Measurements from ENCODE around the gene NT5DC1.

The NT5DC1 gene

DNA sequence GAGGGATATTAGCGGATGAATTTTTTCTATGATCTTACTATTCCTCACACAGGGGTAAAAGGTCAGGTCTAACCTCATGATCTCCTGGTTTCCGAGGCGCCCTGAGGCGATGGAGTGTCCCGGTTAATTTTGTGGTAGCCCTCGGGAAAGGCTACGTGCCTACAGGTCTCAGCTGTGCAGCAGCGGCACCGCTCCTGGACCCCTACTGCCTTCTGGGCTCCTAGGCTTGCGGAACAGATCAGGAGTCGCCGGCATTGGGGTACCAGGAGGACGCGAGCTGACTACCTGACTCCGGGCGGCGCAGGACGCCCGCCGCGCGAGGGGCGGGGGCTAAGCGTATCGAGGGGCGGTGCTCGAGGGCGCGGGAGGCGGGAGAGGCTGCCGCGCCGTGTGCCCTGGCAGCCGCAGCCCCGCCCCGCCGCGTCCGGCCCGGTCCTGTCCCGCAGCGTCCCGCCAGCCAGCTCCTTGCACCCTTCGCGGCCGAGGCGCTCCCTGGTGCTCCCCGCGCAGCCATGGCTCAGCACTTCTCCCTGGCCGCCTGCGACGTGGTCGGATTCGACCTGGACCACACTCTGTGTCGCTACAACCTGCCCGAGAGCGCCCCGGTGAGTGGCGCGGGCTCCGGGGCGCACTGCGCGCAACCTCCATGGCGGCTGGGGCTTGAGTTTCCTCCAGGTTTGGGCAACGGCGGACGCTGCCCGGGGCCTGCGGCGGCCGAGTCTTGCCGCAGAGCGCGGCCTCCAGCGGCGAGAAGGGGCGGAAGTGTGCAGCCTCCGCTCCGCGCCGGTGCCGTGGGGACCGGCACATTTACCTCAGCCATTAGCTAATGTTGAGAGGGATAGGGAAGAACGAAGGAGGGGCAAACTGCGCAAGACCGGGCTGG, at the start of gene NT5DC1:
TSS of gene NT5DC1 (plus strand) at position 435 of the 883 bp plus-strand sequence. CDS start at position 513, 78 bp downstream.
- peak; percentile 70 to 81 for DNase-seq

DNA sequence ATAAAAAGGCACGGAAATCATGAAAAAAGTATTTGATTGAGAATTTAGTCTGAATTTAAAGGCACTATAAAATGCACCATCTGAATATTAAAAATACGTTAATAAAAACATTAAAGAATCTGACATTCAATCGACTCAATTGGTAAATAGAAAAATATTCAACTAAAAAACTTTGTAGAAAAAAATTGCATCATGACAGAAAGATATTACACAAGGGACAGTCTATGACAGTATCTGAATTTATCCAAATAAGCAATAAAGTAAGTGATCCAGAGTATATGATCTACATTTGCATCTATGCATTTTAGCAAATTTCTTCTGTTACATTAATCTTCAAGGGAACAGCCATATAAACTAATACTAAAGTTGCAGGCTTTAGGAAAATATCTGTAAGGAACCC, 49.4 kb upstream of the NT5DC1 start:
- DNase-seq = no peak

DNA sequence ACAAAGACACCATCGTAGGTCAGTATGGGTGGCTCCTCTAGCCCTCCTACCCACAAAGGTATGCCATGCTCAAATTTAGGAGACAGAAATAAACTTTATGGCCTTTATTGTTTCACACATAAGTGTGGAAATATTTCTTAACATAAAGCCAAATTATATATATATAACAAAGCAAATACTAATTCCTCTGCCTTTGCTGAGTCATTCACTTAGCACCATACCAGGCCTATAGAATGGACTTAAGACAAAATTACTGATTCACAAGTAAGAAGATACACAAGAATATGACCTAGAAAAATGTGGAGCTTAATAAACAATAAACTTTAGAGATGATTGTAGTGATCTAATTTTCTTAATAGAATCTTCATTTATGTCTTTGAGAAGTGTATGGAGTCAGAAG, 45.1 kb upstream of the NT5DC1 start:
- DNase-seq = no peak

DNA sequence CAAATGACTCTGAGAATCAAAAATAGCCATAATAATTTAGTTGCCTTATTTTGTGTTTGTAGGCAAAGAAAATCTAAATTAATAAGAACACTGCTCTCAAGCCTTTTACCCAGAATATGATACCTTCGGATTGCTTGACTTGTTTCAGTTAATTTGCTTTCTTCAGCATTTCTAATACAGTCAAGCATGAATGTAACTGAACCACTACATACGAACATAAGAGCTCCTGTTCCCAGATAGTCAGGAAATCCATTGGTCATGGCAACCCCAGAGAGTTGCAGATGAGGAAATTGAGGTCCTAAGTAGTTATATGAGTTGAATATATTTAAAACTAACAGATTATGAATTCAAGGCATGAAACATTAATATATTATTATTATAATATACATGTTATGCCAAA, 42.9 kb upstream of the NT5DC1 start:
- no peak for DNase-seq

DNA sequence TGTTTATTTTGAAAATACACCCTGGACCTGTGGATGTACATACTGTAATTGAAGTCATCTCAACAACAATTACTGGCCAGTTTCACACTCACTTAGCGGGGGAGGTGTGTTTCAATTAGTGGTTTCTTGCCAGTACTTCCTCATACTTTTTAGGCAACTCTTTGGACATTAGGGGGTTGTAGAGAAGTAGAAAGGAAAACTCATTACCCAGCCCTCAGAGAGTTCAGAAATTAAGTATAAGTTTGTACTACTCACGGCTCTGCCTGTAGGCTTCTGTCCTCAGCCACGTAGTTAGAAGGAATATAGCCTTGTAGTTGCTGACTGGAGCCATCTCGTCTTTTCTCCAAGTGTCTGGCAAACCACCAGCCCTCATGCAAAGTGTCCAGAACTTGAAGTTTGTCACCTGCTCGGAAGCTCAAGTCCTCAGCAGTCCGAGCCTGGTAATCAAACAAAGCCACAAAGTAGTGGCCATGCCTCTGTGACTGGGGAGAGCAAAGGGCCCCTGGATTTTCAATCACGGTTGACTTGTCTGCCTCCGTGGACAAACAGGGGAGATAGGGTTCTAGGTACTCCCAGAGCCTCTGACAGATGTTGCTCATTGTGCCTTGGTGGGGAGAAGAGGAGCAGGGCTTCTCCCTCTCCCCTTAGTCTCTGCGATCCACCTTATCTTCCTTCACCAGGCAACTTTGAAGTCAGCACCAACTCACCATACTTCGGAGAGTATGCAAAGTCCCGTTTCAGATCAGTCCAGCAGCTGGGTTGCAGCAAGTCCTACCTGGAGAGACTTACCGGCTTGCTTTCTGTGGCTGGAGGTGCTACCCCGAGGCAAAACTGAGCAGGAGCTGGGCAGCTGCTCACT, 40.7 kb upstream of the NT5DC1 start:
- DNase-seq = no peak

DNA sequence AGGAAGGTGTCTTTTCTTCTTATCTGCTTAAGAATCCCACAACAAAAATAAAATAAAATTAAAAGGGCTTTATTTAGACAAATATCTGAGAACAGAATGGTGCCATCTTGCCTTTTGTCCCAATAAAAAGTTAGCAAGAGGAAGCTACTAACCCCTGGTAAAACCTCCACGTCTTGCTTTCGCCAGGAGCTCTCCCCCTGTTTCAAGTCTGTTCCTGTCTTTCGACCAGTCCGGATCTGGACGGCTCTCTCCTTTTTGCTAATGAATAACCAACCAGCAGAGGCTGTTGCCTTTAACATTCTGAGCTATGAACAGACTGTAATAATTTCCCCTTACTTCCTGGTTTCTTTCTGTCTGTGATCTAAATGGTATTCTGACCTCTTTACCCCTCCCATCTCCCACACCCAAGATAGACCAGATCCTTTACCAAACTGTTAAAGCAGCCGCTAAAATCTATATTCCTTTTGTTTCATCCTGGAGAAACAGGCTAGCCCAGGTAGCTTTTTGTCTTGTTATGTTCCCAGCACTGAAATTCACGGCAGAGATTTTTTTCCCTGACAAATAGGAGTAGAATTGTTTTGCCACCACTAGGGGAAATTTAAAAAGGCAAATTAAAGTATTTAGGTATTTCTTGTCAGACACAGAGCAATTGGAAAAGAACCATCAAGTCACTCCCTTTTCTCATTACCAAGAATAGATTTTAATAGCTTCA, 39.9 kb upstream of the NT5DC1 start, which contains the start of gene FRK:
TSS of gene FRK (minus strand) at position 320 of the 712 bp plus-strand sequence. CDS start 580 bp downstream, outside the sequence.
- DNase-seq = no peak

DNA sequence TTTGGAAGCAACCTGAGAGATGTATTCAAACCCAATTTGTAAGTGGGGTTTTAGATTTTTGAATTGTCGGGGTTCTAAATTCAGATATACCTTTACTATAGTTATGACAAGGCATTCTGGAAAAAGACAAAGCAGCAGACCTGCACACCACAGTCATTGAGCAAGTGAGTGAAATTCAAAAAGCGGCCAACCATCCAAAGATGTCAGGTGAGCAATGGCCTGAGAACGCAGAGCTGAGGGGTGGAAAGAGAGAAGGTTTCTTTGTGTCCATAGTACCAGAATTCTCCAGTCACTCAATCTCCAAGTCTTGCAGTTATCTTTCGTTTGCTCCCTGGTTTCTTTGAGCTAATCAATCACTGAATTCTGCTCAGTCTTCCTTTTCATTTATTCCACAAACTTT, 38.2 kb upstream of the NT5DC1 start:
- DNase-seq = no peak

DNA sequence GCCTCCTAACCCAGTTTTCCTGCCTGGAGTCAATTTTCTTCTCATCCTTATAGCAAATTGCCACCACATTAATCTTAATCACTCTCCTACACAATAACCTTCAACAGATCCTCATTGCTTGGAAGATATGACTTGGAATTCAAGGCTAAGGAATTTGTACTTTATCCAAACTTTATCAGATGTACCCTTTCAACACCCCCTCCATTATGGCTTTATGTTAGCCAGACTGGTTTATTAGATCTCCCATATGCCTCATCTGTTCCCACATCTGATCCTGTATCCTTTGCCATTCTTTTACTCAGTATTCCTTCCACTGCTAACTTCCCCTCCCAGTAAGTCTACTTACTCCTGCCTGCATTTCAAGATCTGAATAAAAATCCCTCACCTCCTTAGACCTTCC, 36.0 kb upstream of the NT5DC1 start:
- DNase-seq = no peak

DNA sequence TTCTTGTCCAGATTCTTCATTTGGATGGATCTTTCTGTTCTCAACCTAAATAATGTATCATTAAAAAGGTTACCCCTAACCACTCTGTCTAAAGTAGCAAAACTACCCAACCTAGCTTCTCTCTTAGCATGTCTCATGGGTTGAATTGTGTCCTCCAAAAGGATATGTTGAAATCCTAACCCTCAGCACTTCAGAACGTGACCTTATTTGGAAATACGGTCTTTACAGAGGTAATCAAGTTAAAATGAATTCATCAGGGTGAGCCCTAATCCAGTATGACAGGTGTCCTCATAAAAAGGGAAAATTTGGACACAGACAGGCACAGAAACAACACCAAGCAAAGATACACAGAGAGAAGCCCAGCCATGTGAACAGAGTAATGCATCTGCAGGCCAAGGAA, 33.9 kb upstream of the NT5DC1 start:
- peak in 1 of 2 experiments; percentile 30 for DNase-seq

DNA sequence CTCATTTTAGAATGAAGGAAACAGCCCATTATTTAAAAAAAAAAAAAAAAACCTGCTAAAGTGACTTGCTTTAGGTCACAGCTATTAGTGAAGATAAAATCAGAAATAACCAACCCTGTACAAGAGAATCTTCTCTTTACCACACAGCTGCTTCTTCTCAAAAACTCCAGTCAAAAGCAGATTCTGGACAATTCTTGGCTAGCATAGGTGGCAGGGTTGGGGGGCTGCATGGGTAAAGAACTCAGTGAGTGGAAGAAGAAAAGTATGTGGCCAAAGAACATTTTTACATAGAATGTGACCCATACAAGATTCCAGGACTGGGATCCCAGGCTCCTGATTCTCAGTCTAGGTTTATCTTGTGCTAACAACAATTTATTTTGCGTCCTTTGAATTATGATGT, 30.6 kb upstream of the NT5DC1 start:
- DNase-seq = no peak

DNA sequence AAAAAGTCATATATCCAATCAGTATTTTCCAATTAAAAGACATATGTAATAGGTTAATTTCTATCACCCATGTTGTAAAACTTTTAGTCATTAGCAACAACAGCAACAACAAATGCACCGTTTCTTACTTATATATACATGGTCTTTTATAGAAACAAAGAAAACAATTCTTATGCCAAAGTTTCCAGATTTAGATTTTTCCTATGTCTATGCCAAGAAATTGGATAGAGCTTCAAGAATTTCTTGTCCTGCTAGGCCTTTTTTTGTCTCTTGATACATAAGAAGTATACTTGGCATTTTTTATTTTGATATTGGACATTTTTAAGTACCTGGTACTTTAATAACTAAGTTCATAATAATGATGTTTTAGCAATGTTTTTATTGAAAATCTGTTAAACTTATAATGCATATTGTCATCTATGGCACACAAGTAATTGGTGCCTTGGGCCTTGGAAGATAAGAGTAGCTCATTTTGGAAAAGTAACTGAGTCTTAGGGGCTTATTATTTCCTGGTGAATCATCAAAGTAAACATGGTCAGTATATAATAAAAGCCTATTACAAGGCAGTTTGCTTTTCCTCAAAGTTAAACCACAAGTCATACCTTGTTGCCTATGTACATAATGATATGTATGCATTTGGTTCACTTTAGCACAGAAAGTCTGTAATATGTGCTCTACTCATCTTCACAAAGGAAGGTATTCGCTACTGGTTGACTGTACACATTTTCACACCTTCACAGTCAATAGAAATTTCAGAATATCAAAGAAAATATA, 29.9 kb upstream of the NT5DC1 start:
- no peak for DNase-seq

DNA sequence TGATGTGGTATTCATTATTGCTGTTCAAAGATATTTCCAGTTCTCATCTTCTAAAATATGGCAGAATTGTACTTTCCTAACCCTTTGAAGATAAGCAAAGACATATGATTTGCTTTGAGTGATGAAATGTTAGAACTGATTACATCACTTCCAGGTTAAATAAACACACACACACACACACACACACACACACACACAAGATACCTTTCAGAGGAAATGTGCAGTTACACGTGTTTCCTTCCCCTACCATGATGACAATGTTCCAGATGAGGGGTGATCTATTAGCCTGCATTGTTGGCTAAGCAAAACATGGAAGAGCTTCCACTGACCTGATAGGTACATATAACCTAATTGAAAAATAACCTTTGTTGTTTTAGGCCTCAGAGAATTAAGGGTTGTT, 28.3 kb upstream of the NT5DC1 start:
- DNase-seq = no peak

DNA sequence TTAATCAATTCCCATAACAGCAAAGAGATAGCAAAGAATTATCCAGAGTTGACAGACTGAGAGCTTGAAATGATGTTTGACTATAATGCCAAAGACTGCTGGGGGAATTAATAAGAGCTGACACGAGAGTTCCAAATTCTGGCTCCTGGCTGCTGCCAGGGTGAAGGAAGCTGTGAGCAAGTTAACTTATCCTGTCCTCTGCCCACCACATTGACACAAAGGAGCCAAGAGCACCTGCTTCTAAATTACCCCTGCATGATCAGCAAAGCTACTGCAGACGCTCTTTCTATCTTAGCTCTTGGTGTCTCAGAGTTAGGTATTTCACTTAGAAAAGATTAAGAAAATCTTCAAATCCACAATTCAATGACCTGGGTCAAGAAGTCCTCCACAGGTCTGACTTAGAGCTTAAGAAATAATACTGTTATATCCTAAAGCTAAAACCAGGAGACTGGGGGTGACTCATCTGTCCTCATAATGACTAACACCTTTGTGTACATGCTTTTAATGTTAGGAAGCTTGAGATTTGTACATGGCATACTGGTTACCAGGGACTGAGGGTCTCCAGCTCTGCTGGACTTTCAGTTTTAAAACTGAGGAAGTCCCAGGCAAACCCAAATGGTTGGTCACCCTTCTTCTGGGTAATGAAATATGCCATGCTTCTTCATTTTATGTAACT, 26.8 kb upstream of the NT5DC1 start:
- DNase-seq = no peak

DNA sequence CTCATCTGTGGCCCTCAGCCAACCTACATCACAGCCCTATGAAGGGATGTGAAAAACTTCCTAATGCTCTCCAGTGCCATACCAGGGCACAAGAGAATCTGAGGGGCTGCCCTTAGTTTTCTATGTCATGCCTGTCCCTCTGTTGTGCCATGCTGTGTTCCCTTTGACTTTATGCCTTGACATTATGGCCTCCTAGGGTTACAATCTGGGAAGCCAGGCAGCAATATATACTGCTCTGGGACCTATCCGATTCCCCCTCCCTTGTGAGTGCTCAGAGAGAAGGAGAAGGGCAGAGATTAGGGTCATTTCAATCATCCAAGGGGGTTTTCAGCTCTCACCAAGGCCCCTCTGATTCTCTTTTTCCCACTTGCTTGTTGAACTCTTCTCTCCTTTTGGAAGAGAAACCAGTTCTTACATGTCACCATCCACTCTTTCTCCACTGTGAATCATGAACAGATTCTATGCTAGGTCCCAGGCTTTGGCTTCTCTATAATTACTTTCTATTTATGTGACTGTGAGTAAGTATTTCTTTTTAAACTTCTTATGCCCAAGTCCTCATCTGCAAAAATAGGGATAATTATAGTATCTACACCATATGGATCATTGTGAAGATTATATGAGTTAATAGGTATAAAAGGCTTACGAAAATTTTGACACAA, 25.8 kb upstream of the NT5DC1 start:
- DNase-seq = no peak

DNA sequence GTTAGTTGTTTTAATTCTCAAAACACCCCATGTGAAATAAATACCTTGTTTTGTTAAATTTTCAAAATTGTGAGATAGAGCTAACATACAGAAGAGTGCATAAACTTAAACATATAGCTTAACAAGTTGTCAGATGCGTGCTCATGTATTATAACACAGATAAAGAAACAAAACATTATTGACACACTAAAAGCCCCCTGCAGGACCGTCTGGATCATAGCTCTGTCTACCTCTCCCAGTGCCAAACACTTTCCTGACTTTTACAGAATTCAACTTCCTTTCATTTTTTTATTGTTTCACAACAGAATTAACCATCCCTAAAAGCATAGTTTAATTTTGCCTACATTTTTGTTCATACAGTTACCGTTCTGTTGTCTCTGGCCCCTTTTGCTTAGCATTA, 22.1 kb upstream of the NT5DC1 start:
- no peak for DNase-seq

DNA sequence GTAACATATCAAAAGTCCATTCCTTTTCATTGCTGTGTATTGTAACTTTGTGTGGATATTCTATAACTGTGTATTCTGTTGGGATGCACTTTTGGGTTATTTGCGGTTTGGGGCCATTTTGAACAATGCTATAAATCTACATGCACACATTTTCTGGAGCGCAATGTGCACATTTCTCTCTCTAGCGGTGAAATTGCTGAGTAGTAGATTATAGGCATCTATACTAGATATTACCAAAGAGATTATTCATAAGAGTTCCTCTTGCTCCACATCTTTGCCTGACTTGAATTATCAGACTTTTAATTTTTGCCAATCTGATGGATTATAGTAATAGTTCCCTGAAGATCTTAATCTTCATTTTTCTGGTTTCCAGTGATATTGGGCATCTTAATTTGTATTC, 21.7 kb upstream of the NT5DC1 start:
- no peak for DNase-seq

DNA sequence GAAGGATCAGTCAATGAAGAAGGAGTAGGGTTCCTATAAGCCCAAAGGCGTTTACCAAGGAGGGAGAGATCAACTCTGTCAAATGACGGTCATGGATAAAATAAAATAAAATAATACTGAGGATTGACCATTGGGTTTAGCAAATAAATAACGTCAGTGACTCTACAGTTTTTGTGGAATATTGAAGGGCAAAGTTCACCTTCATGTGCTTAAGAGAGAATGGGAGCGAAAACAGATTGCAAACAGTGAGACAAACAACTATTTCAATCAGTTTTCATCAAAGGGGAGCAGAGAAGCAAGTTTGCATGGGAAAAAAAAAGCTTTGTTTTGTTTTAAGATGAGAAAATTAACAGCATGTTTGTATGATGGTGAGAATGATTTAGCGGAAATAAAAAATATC, 17.6 kb upstream of the NT5DC1 start:
- no peak for DNase-seq

DNA sequence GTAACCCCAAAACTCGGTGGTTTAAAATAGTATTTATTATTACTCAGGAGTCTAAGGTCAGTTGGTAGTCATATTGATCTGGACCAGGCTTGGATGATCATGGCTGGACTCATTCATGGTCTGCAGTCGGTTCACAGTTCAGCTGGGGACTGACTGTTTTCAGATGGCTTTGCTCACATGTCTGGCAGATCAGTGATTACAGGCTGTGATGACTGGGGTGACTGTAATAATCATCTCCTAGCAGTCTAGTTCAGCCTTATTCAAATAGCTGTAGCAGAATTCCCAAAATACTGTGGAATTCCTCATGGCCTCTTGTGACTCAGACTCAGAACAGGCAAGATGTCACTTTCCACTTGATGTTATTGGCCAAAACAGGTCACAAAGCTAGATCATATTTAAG, 16.4 kb upstream of the NT5DC1 start:
- DNase-seq = no peak

DNA sequence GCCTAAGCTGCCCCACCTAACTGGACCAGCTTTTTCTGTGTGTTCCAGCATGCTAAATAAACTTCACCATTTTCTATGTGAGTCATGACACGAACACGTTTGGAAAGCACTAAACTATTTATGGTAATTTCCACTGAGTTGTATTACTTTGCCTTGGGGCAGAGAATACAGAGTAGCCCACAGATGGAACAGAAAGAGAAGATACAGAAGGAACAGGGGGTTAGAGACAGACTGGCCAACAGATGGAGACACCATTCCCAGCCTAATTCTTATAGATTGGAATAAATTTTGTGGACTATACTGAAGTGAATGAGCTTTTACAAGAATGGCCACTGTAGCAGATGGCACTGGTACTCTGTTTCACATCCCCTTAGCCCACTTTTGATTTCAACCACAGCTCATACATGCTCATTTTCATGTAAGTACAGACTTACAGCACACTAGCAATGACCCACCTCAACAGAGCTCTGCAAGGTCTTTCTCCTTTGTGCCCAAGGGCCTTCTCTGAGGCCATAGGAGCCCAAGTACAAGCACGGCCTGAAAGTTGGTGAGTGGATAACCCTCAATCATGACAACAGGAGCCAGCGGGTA, 13.1 kb upstream of the NT5DC1 start:
- peak; percentile 52 to 85 for DNase-seq

DNA sequence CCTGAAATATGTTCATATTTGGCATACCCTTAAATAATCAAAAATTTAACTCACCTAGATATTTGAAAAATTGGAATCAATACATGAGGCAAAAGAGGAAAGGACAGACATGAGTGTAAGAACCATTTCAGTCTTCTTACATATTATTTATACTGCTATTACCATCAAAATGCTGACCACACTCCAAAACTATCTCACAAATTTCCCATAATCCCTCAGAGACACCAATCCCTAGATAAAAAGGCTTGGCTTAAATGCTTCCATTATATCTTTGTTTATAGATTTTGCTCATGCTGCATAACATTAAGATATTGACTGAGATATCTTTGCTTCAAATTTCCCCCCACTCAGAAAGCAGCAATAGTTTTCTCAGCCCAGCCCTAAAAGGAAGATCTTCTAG, 11.7 kb upstream of the NT5DC1 start:
- no peak for DNase-seq

DNA sequence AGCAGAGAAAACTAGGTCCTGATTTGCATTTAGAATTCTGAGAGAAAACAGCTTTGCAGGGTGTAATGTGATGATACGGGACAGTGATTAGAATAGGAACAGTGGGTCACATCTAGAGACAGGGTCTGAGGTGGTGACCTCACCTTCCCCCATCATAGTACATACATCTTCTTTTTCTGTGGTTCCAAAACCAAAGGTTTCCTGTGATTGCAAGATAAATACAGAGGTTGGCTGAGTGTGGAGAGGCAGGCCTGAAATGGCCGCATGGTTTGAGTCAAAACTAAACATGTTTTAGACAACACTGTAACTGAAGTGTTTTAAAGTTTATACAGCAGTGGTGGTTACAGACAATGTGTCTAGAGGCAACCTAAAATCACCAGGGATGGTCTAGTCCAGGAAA, 10.4 kb upstream of the NT5DC1 start:
- DNase-seq = no peak
